Measurements from ENCODE around the gene ITCH. TPM values are rescaled to one million over a fixed set of nuclear protein-coding genes. Genes with fewer than 3 reads are reported as not detected.

The ITCH gene
- total and polyA plus RNA-seq, 2 donors (not counting 3 experiments of a cell fraction or from before 2014, with no cell fraction given) = 6.4 to 57.4 TPM

DNA sequence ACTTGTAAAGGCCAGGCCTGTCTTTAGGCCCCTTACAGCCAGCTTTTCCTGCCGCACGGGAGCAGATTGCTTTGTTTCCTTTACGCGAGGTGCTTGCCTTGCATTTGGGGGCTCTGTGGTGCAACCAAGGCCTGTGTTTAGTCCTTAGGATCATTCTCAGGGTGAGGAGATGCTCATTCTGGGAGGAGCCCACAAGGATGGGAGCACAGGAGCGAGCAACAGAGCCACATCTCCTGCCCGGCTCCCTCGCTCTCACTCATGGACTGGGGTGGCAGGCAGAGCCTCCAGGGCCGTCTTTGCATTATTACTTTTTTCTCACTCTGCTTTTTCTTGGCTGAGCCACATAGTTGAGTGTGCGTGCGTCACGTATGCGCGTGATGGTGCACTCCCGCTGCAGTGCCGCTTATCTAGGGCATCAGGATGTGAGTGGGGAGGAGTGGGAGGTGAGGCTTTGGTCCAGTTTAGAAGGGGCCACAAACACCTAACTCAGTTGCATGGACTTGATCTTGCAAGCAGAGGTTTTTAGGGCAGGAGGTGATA is 172.3 kb downstream of the ITCH start:
- no peak for TF ChIP-seq POLR2AphosphoS5 (IDR thresholded peaks at IDR 0.05; ENCODE audit: insufficient read depth, low read depth, low read length)
- TF ChIP-seq EZH2 (IDR thresholded peaks at IDR 0.05; ENCODE audit: borderline replicate concordance, low read depth, low read length, severe bottlenecking) = no peak
- TF ChIP-seq, protein P1, sequence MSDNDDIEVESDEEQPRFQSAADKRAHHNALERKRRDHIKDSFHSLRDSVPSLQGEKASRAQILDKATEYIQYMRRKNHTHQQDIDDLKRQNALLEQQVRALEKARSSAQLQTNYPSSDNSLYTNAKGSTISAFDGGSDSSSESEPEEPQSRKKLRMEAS (IDR thresholded peaks at IDR 0.05; ENCODE audit: insufficient read depth, insufficient read length) = no peak
- no peak for TF ChIP-seq FOS (IDR thresholded peaks at IDR 0.05; ENCODE audit: borderline replicate concordance, insufficient read depth, low read length)
- TF ChIP-seq POLR2A (IDR thresholded peaks at IDR 0.05; ENCODE audit: low read depth, low read length) = no peak
- TF ChIP-seq MYC (IDR thresholded peaks at IDR 0.05; ENCODE audit: low read depth, low read length) = no peak
- TF ChIP-seq JUN (IDR thresholded peaks at IDR 0.05; ENCODE audit: borderline replicate concordance, insufficient read depth, insufficient read length, low read depth) = no peak
- no peak for TF ChIP-seq GATA2 (IDR thresholded peaks at IDR 0.05; ENCODE audit: insufficient read depth, insufficient read length, low read depth, low read length)
- TF ChIP-seq, protein P2, sequence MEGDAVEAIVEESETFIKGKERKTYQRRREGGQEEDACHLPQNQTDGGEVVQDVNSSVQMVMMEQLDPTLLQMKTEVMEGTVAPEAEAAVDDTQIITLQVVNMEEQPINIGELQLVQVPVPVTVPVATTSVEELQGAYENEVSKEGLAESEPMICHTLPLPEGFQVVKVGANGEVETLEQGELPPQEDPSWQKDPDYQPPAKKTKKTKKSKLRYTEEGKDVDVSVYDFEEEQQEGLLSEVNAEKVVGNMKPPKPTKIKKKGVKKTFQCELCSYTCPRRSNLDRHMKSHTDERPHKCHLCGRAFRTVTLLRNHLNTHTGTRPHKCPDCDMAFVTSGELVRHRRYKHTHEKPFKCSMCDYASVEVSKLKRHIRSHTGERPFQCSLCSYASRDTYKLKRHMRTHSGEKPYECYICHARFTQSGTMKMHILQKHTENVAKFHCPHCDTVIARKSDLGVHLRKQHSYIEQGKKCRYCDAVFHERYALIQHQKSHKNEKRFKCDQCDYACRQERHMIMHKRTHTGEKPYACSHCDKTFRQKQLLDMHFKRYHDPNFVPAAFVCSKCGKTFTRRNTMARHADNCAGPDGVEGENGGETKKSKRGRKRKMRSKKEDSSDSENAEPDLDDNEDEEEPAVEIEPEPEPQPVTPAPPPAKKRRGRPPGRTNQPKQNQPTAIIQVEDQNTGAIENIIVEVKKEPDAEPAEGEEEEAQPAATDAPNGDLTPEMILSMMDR (IDR thresholded peaks at IDR 0.05; ENCODE audit: extremely low read depth in 1 of 2, insufficient read depth in 1 of 2, low read depth in 1 of 2, low read length in 2 of 2) = no peak
- POLR2A ChIA-PET = no interaction called here
- CTCF ChIA-PET = interaction anchor here (2.2 to 5.6 kb wide), 2 partner anchors 172 to 234 kb away, joined by 15 to 53 read pairs; no protein-coding TSS in a partner anchor
- Histone ChIP-seq H3K4me1 (ENCODE audit: control insufficient read depth, extremely low read depth, insufficient read depth, low read length) (no peaks in the 10 kb centered on the region), H2AFZ (ENCODE audit: low read depth, low read length) (no peak overlapping the region), H3K36me3 (ENCODE audit: control insufficient read depth in 2 of 2, extremely low read depth in 1 of 2, insufficient read depth in 2 of 2, low read length in 2 of 2) (peaks cover 9 to 43% of the 10 kb centered on the region in 2 experiments), H3K79me2 (ENCODE audit: control insufficient read depth, insufficient read depth, low read length) (peaks cover 6% of the 10 kb centered on the region), H4K20me1 (replicated peaks; ENCODE audit: control insufficient read depth, extremely low read depth, insufficient read depth, low read length) (no peaks in the 10 kb centered on the region), H3K27ac (ENCODE audit: insufficient read depth, low read depth, low read length) (no peak overlapping the region), H3K4me2 (ENCODE audit: insufficient read depth, low read length) (no peak overlapping the region), H3K9ac (replicated peaks; ENCODE audit: extremely low read depth, insufficient read depth, low read length) (no peak overlapping the region), H3K9me1 (replicated peaks; ENCODE audit: control insufficient read depth, extremely low read depth, insufficient read depth, low read length) (no peaks in the 10 kb centered on the region), H3K9me3 (replicated peaks; ENCODE audit: control insufficient read depth, insufficient read depth, low read length) (no peaks in the 10 kb centered on the region), H3K4me3 (replicated peaks in 1 of 3; ENCODE audit: insufficient read depth in 1 of 3, low read depth in 1 of 3, low read length in 3 of 3) (no peak overlapping the region), H3K27me3 (ENCODE audit: control insufficient read depth in 2 of 2, insufficient read depth in 2 of 2, low read length in 2 of 2) (no peaks in the 10 kb centered on the region)
- intact Hi-C loops (cut with micrococcal nuclease) (no loop called here), dilution Hi-C loops (cut with MboI; ENCODE audit: extremely low pct_ligation_motif_present, low sequenced_read_pairs) (no loop called here)
- DNase-seq (ENCODE audit: low read depth, low spot score) (no peak), FAIRE-seq (no peak)
- BruUV-seq (replicated peaks) = no TSS peak

Measured in endothelial cell of umbilical vein (primary cell).